Astrocyte (in vitro differentiated cells and primary cell): ENCODE data around the gene HOPX.

Experiments
- EZH2 ChIP-seq: IDR thresholded peaks from 2 replicates; pipeline ENCODE4 v1.6.1; 2012; ENCODE audit warnings: mild to moderate bottlenecking, low read length, inconsistent platforms; ENCODE audit not compliant: insufficient read depth
- TF ChIP-seq, protein P1 (sequence below): IDR thresholded peaks from 2 replicates; pipeline ENCODE4 v1.5.1; 2011; ENCODE audit warnings: low read depth, mild to moderate bottlenecking, inconsistent platforms, low read length, moderate library complexity; ENCODE audit not compliant: insufficient read depth

GRCh38 chr4:56619816-56620215 is 61.3 kb downstream of the HOPX start:
- TF ChIP-seq, protein P1, sequence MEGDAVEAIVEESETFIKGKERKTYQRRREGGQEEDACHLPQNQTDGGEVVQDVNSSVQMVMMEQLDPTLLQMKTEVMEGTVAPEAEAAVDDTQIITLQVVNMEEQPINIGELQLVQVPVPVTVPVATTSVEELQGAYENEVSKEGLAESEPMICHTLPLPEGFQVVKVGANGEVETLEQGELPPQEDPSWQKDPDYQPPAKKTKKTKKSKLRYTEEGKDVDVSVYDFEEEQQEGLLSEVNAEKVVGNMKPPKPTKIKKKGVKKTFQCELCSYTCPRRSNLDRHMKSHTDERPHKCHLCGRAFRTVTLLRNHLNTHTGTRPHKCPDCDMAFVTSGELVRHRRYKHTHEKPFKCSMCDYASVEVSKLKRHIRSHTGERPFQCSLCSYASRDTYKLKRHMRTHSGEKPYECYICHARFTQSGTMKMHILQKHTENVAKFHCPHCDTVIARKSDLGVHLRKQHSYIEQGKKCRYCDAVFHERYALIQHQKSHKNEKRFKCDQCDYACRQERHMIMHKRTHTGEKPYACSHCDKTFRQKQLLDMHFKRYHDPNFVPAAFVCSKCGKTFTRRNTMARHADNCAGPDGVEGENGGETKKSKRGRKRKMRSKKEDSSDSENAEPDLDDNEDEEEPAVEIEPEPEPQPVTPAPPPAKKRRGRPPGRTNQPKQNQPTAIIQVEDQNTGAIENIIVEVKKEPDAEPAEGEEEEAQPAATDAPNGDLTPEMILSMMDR: no peak
- no peak for TF ChIP-seq EZH2
